ENCODE results near the gene CRACR2A.

- TF ChIP-seq REST (IDR thresholded peaks at IDR 0.05; ENCODE audit: insufficient replicate concordance, low read depth) = no peak
- no peak for TF ChIP-seq CTCF (IDR thresholded peaks at IDR 0.05; ENCODE audit: insufficient read depth, low read length)
- TF ChIP-seq POLR2AphosphoS5 (IDR thresholded peaks at IDR 0.05; ENCODE audit: low read depth) = no peak
- no peak for TF ChIP-seq GABPA (IDR thresholded peaks at IDR 0.05; ENCODE audit: low read depth)
- no peak for TF ChIP-seq SPI1 (IDR thresholded peaks at IDR 0.05; ENCODE audit: borderline replicate concordance, low read depth)
Measured at GRCh38 chr12:3641428-3642018, 111.4 kb downstream of the CRACR2A start.
